ENCODE data around the gene SLC25A17. TPM values are rescaled to one million over a fixed set of nuclear protein-coding genes. Genes with fewer than 3 reads are reported as not detected.

Gene SLC25A17
- total RNA-seq, 2 donors from 2014 or later: 7.6 to 8.3 TPM

DNA sequence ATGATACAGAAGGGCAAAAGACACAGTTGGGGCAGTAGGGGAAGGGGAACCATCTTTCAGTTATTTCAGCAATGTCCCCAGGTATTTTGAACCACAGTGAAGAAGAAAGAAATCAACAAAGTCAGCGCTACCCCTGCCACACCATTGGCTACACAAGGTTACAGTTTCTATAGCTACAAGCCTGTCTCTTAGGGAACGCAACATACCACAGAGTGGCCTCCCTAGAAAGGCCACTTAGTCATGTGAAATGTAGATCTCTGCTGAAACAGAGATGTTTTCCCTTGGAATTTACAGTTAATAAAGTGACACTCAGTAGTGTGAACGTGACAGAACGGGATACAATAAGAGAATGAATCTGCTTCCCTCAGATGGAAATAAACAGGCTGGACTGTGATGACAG is 85.2 kb downstream of the SLC25A17 start:
- no peak overlapping the region for H3K4me3 ChIP-seq
- WGBS, 2 donors: 95% methylated on average over 4 of the region's 4 CpGs
- H3K9me3 ChIP-seq: no peaks in the 10 kb centered on the region
- H3K27me3 ChIP-seq: no peaks in the 10 kb centered on the region
- H3K4me1 ChIP-seq: peaks cover 11% of the 10 kb centered on the region
- intact Hi-C loops (cut with DNase I): no loop called here
- TF ChIP-seq, protein P1, sequence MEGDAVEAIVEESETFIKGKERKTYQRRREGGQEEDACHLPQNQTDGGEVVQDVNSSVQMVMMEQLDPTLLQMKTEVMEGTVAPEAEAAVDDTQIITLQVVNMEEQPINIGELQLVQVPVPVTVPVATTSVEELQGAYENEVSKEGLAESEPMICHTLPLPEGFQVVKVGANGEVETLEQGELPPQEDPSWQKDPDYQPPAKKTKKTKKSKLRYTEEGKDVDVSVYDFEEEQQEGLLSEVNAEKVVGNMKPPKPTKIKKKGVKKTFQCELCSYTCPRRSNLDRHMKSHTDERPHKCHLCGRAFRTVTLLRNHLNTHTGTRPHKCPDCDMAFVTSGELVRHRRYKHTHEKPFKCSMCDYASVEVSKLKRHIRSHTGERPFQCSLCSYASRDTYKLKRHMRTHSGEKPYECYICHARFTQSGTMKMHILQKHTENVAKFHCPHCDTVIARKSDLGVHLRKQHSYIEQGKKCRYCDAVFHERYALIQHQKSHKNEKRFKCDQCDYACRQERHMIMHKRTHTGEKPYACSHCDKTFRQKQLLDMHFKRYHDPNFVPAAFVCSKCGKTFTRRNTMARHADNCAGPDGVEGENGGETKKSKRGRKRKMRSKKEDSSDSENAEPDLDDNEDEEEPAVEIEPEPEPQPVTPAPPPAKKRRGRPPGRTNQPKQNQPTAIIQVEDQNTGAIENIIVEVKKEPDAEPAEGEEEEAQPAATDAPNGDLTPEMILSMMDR (IDR thresholded peaks at IDR 0.05): no peak
- TF ChIP-seq POLR2A (IDR thresholded peaks at IDR 0.05): no peak
- DNase-seq (no peak), ATAC-seq (no peak)
- no peaks in the 10 kb centered on the region for H3K36me3 ChIP-seq (replicated peaks in 1 of 2; ENCODE audit: insufficient read depth in 1 of 2, low read depth in 2 of 2)
- H3K27ac ChIP-seq: no peak overlapping the region

DNA sequence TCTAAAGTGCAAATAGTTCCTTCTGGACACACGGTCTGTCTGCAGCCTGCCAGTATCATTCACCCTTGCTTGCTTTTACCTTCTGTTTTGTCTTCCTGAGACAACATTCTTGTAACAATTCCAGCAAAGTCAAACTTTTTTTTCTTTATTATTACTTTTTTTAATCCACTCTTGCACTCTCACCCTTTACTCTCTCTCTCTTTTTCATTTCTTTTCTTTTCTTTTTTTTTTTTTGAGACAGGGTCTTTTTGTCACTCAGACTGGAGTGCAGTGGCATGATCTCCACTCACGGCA is 86.2 kb downstream of the SLC25A17 start:
- DNase-seq: no peak
- H3K4me1 ChIP-seq: peaks cover 11% of the 10 kb centered on the region
- intact Hi-C loops (cut with DNase I): no loop called here
- H3K9me3 ChIP-seq: no peaks in the 10 kb centered on the region
- H3K36me3 ChIP-seq (replicated peaks in 1 of 2; ENCODE audit: insufficient read depth in 1 of 2, low read depth in 2 of 2): no peaks in the 10 kb centered on the region
- ATAC-seq: no peak
- H3K27me3 ChIP-seq: no peaks in the 10 kb centered on the region
- TF ChIP-seq, protein P1 (IDR thresholded peaks at IDR 0.05): peak in 1 of 7 experiments; percentile 14
- TF ChIP-seq POLR2A (IDR thresholded peaks at IDR 0.05): no peak
- 42 to 48% methylated on average over 2 of the region's 2 CpGs for WGBS, 2 donors
- H3K27ac ChIP-seq: peak overlapping the region in 2 of 4 donors; percentile 7
- no peak overlapping the region for H3K4me3 ChIP-seq

DNA sequence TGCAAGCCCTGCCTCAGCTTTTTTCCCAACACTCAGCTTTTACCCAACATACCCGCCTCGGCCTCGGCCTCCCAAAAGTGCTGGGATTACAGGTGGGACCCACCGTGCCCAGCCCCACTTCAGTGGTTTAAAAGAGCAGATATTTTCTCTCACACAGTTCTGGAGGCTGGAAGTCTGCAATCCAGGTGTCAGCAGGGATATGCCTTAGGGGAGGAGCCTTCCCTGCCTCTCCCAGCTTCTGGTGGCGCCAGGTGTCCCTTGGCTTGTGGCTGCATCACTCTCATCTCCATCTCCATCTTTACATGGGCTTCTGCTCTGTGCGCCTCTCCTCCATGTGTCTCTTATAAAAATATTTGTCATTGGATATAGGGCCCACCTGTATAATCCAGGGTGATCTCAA is 89.9 kb downstream of the SLC25A17 start:
- DNase-seq (no peak), ATAC-seq (no peak)
- 80 to 81% methylated on average over 6 of the region's 6 CpGs for WGBS, 2 donors
- Histone ChIP-seq H3K27ac (no peak overlapping the region), H3K27me3 (no peaks in the 10 kb centered on the region), H3K9me3 (no peaks in the 10 kb centered on the region), H3K36me3 (replicated peaks in 1 of 2; ENCODE audit: insufficient read depth in 1 of 2, low read depth in 2 of 2) (no peaks in the 10 kb centered on the region), H3K4me1 (peaks cover 11% of the 10 kb centered on the region), H3K4me3 (no peak overlapping the region)
- TF ChIP-seq POLR2A (IDR thresholded peaks at IDR 0.05): no peak
- intact Hi-C loops (cut with DNase I): no loop called here

DNA sequence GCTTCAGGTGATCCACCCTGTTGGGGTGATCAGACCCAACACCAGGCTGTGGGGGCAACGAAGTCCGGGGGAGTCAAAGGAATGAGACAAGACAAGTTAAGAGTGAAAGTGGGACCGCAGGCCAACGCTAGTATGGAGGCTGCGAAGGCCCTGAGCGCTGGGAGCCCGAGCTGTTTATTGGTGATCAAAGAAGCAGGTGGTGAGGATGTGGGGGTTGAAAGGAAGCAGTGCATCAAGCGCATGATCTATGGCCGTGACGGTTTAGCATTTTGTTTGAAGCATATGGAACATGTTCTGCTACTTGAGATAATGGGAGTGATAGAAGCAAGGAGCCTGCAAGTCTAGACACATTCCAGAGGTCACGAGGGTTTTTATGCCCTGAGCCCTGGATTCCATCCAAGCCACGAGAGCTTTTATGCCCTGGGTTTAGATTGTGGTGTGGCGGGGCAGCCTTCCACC is 90.4 kb downstream of the SLC25A17 start:
- Histone ChIP-seq H3K27me3 (no peaks in the 10 kb centered on the region), H3K27ac (no peak overlapping the region)
- no peak for DNase-seq

GRCh38 chr22:40727964-40728615 is 91.1 kb downstream of the SLC25A17 start:
- Histone ChIP-seq H3K36me3 (replicated peaks in 1 of 2; ENCODE audit: insufficient read depth in 1 of 2, low read depth in 2 of 2) (no peaks in the 10 kb centered on the region), H3K4me3 (no peak overlapping the region), H3K9me3 (no peaks in the 10 kb centered on the region), H3K27ac (no peak overlapping the region), H3K4me1 (peaks cover 9% of the 10 kb centered on the region), H3K27me3 (no peaks in the 10 kb centered on the region)
- 86 to 92% methylated on average over 14 of the region's 14 CpGs for WGBS, 2 donors
- DNase-seq (no peak), ATAC-seq (no peak)
- no peak for TF ChIP-seq POLR2A (IDR thresholded peaks at IDR 0.05)
- TF ChIP-seq, protein P1 (IDR thresholded peaks at IDR 0.05): no peak
- intact Hi-C loops (cut with DNase I): no loop called here

More for the DNA sequence above, 90.4 kb downstream of the SLC25A17 start:
- Histone ChIP-seq H3K4me3 (no peak overlapping the region), H3K36me3 (replicated peaks in 1 of 2; ENCODE audit: insufficient read depth in 1 of 2, low read depth in 2 of 2) (no peaks in the 10 kb centered on the region), H3K4me1 (peaks cover 11% of the 10 kb centered on the region), H3K9me3 (no peaks in the 10 kb centered on the region)
- 55 to 70% methylated on average over 13 of the region's 13 CpGs for WGBS, 2 donors
- no peak for ATAC-seq
- intact Hi-C loops (cut with DNase I): no loop called here
- TF ChIP-seq, protein P1 (IDR thresholded peaks at IDR 0.05): no peak
- no peak for TF ChIP-seq POLR2A (IDR thresholded peaks at IDR 0.05)

All from body of pancreas (tissue), 4 donors.